Inferior parietal cortex (tissue), 1 donor: Measurements from ENCODE around the gene SKP2.

ENCODE experiments used
- DNase-seq: peaks from one replicate; pipeline ENCODE4 v3.0.0-alpha.2; 2016; ENCODE audit errors: extremely low spot score

The SKP2 gene

GRCh38 chr5:36200513-36200912 lies 48.6 kb downstream of the SKP2 start:
- no peak for DNase-seq

- no peak for DNase-seq
These were observed 50.6 kb downstream of the SKP2 start for GRCh38 chr5:36202521-36202961.

DNA sequence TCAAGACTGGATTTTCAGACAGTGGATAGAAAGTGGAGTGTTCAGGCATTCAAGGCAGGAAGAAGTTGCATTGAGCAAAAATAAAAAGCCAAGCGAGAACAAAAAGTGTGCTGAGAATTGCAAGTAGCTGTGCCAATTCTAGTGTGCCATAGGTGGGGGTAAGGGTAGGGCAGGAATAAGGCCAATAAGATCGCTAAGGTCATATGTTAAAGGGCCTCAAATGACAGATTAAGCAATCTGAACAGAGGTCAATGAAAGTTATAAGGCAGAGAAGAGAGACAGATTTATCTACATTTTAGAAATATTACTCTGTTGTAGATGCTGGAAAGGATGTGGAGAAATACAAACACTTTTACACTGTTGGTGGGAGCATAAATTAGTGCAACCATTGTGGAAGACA lies 53.4 kb downstream of the SKP2 start:
- no peak for DNase-seq

GRCh38 chr5:36206913-36207312 lies 55.0 kb downstream of the SKP2 start:
- no peak for DNase-seq

DNA sequence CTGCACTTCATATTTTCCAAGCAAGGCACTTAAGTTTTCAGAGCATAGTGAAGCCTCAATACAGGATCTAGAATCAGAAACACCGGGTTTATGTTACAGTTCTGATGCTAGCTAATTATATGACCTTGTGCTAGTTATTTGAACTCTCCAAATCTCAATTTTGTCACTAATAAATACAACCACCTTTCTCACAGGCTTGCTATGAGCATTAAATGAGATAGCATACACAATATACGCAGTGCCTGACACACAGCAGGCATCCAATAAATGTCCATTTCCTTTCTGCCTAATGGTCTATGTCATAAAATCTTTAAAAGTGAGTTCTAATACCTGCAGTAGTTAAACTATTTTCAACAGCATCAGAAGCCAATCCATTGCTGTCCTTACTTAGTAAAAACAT lies 56.9 kb downstream of the SKP2 start:
- DNase-seq = no peak

DNA sequence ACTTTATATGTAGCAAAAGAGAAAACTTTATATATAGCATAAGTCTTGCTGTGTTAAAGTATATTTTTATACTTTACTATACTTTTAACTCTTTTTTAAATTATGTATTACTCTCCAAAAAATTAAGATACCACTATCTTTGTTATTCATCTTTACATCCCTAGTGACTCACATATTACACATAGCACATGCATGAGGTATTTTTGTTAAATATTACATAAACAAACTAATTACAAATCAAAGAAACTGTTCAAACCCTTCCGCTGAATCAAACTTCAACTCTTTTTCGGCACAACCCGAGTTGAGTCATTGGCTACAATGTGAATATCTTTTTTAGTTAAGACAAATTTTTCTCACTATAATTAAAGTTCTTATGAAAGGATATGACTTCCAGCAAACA lies 57.8 kb downstream of the SKP2 start:
- no peak for DNase-seq

- DNase-seq = no peak
These were observed 62.5 kb downstream of the SKP2 start for GRCh38 chr5:36214436-36214835.

DNA sequence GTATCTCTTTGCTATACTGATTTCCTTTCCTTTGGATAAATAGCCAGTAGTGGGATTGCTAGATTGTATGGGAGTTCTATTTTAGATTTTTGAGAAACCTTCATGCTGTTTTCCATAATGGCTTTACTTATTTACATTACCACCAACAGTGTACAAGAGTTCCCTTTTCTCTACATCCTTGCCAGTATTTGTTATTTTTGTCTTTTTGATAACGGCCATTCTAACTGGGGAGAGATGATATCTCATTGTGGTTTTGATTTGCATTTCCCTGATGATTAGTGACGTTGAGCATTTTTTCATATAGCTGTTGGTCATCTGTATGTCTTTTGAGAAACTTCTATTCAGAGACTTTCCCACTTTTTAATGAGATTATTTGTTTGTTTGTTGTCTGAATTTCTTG lies 64.0 kb downstream of the SKP2 start:
- no peak for DNase-seq

- DNase-seq = no peak
These were observed 65.7 kb downstream of the SKP2 start for GRCh38 chr5:36217567-36217966.

DNA sequence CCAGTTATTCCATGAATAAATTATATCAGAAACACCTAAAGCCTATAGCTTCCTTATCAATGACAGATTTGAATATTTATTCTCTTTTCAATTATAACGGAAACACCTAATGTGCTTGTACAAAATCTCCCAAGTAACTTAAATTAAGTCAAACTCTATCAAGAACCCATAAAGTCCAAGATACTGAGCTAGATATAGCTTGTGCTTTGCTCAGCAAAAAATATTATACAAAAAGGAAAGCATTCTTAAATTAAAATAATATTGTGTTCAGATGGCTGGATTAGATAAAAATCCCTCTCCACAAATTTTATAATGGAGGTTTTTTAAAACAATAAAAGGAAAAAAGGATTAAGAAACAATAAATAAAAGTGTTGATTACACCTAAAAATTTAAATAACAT lies 66.1 kb downstream of the SKP2 start:
- no peak for DNase-seq

DNA sequence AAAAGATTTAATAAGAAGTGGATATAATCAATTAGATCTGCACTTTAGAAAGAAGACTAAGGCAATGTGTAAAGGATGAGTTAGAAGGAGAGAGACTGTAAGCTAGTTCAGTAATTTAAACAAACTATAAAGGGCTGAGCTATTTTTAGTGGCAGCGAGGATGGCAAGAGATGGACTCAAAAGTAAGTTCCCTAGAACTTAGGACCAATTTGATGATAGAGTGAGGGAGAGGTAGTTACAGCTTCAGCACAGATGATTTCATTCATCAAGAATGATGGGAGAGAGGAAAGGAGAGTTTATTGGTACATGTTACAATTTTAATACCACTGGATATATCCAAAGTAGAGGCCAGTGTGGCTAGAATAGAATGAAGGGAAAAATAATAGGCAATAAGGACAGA lies 70.7 kb downstream of the SKP2 start:
- no peak for DNase-seq

DNA sequence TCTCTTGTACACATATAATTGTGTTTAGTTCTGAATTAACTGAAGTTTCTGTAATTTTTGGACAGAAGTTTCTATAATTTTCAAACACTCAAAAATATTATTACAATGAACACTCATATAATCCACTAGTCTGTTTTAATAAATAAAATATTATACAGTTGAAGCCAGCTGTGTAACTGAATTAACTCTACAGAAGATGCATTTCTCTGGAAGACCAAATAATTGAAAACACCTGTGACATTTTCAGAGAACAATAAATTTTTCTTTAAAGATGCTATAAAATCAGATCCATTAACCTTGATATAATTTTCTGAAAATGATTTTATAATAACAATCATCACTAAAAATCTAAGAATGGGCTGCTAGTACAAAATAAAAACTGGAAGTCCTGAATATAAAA lies 75.1 kb downstream of the SKP2 start:
- no peak for DNase-seq

DNA sequence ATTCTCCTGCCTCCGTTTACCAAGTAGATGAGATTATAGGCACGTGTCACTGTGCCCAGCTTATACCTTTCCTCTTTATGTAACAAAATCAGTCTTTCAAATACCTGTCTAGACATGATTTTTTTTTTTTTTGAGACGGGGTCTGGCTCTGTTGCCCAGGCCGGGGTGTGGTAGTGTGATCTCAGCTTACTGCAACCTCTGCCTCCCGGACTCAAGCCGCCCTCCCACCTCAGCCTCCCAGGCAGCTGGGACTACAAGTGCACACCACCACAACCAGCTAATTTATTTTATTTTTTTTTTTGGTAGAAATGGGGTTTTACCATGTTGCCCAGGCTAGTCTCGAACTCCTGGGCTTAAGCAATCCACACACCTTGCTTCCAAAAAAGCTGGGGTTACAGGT lies 76.6 kb downstream of the SKP2 start:
- DNase-seq = no peak

- DNase-seq = no peak
These were observed 78.4 kb downstream of the SKP2 start for GRCh38 chr5:36230151-36230790.

GRCh38 chr5:36232533-36232932 lies 80.6 kb downstream of the SKP2 start:
- DNase-seq = no peak
